Heart right ventricle (tissue), 16 donors: ENCODE measurements around the gene PAK4. TPM values are rescaled to one million over a fixed set of nuclear protein-coding genes. Genes with fewer than 3 reads are reported as not detected.

Experiments
- ATAC-seq, 8 donors: fragments of 200-7000 bp; cut with Tn5 transposase; one replicate each; pipeline ENCODE4 v1.9.1; 2020; ENCODE audit warnings: mild to moderate bottlenecking in 8 of 8, moderate library complexity in 8 of 8, moderate number of reproducible peaks in 1 of 8
- DNase-seq, 2 donors: peaks; one replicate each; pipeline ENCODE4 v3.0.0-alpha.2; 2020
- H3K27ac ChIP-seq, 10 donors: fragments of 200-600 bp; sonication (generic) in 2 of 10; one replicate each; pipeline versions ENCODE4 v1.5.0 to v1.8.0; 2020 to 2022; ENCODE audit warnings: mild to moderate bottlenecking in 3 of 10
- H3K27me3 ChIP-seq, 7 donors: fragments of 200-600 bp; one replicate each; pipeline ENCODE4 v1.8.0; 2021 to 2022; ENCODE audit warnings: mild to moderate bottlenecking in 2 of 7
- H3K36me3 ChIP-seq, 9 donors: fragments of 200-600 bp; sonication (generic) in 1 of 9; one replicate each; pipeline versions ENCODE4 v1.5.0 to v1.8.0; 2020 to 2022; ENCODE audit warnings: mild to moderate bottlenecking in 2 of 9
- H3K4me1 ChIP-seq, 9 donors: fragments of 200-600 bp; sonication (generic) in 1 of 9; one replicate each; pipeline versions ENCODE4 v1.5.0 to v1.8.0; 2020 to 2022; ENCODE audit warnings: mild to moderate bottlenecking in 4 of 9
- H3K4me3 ChIP-seq, 10 donors: fragments of 200-600 bp; sonication (generic) in 2 of 10; one replicate each; pipeline versions ENCODE4 v1.5.0 to v1.8.0; 2020 to 2022; ENCODE audit warnings: mild to moderate bottlenecking in 7 of 10, moderate library complexity in 2 of 10
- H3K9me3 ChIP-seq, 11 donors: fragments of 200-600 bp in 10 of 11; sonication (generic) in 2 of 11; one replicate each; pipeline versions ENCODE4 v1.5.0 to v1.8.0; 2013 to 2022; ENCODE audit warnings: mild to moderate bottlenecking in 2 of 11, control low read depth in 1 of 11, moderate library complexity in 1 of 11
- WGBS, 2 donors: extraction: QIAGEN DNeasy Blood & Tissue Kit; methylation state at CpG; one replicate each; pipeline ENCODE4 v1.1.7; 2013; ENCODE audit warnings: inconsistent platforms in 1 of 2; 5-methylcytosine and 5-hydroxymethylcytosine counted together
- intact Hi-C, 10 donors: fragments of 100-400 bp; cut with DNase I; formaldehyde crosslinking; loops; one replicate each; pipeline versions ENCODE4 v1.11.1 to v1.14.2; 2022
- polyA plus RNA-seq, 2 donors: library from polyadenylated mRNA; stranded (reverse); fragments of 200-250 nt; gene quantifications; one replicate each; pipeline ENCODE4 v1.2.3, GENCODE V29; 2013
- total RNA-seq, 10 donors: library from RNA; stranded (reverse); fragmentation: NEBNext Ultra II Directional in 3 of 10; extraction: Animal tissue kit (Norgen Biotek cat#: 25700) in 3 of 10; gene quantifications; one replicate each; pipeline versions ENCODE4 v1.2.1 to v1.2.4, GENCODE V29; 2021 to 2023
- TF ChIP-seq, protein P1 (sequence below), 9 donors: fragments of 200-600 bp; sonication (generic) in 2 of 9; IDR thresholded peaks; one replicate each; pipeline versions ENCODE4 v1.5.0 to v1.8.0; 2021 to 2022; ENCODE audit warnings: antibody characterized with exemption in 9 of 9, mild to moderate bottlenecking in 5 of 9, moderate library complexity in 1 of 9
- donor health status: Arrhythmogenic right ventricular cardiomyopathy.
- donor health status: ischemic (EF 13 %, LVEDD 7.1; RV severe dilation, severe dysfunction).
- donor health status: healthy with polysubstance abuse.
- donor health status: DM: no; HTN: yes; CAD: no.
- donor health status: DM: no; HTN: no; CAD: no.
- donor health status: ischemic (EF 25% LVEDD 6.9; RV normal size, moderate dysfunction).
- donor health status: ischemic (EF 25% LVEDD 5.7; RV mildly dilated, moderate dysfunction).
- donor health status: healthy.
- donor health status: DM: yes; HTN: yes; CAD: no.
- donor health status: Ischemic cardiomyopathy.
- donor health status: ischemic (EF 35%, LVEDD 5.7; RV mildly dilated, moderate dysfunction).
- donor health status: nonischemic (EF 11% LVEDD 7.7; RV severe dilation, severe dysfunction).
- donor health status: DM: yes; HTN: yes; CAD: no.
- donor health status: PGD.
- donor health status: ischemic (EF 29% LVEDD 5.4; RV normal size, mild dysfunction).
- donor health status: nonischemic (EF 23%, LVEDD 6.1; RV moderate dilation, normal function).

The PAK4 gene
- total and polyA plus RNA-seq, 12 donors, result 8.6 to 22.4 (median 16.1) TPM

DNA sequence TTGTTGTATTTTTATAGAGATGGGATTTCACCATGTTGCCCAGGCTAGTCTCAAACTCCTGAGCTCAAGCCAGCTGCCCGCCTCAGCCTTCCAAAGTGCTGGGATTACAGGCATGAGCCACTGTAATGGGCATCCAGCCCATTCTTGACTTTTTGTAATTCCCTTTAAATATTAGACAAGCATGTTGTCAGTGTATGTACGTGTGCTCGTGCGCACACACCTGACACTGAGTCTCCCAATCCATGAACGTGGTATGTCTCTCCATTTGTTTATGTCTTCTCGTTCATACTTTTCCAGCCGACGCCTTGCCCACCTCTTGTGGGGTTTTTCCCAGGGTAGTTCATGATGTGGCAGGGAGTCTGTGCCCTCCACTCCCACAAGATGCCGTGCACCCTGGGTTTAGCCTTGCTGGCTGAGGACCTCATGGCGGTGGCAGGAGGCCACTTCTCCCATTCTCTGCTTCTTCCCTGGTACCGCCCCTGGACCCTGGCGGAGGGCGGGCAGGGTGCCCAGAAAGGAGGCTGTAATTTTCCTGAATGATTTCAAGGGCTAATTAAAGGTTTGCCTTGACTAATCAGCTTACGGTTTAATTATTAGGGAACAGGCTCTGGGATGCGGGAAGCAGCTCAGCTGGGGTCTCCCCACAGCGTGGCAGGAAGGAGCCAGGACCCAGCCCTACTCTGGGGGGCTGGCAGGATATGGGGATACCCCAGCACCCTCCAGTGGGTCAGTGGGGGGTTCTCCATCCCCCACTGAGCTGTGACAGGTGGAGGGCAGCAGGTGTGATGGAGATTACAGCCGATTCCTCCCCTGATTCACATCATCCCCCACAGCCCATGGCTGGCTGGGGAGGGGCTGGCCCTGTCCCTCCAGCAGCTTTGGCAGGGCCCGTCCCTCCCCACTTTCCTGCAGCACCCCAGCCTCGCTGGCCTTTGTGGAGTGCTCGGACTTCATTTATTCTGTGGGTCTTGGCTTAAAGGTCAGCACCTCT lies 12.9 kb downstream of the PAK4 start:
- H3K27ac ChIP-seq, result peak overlapping the region in 1 of 10 donors; percentile 1
- no peak overlapping the region for H3K4me3 ChIP-seq
- TF ChIP-seq, protein P1, sequence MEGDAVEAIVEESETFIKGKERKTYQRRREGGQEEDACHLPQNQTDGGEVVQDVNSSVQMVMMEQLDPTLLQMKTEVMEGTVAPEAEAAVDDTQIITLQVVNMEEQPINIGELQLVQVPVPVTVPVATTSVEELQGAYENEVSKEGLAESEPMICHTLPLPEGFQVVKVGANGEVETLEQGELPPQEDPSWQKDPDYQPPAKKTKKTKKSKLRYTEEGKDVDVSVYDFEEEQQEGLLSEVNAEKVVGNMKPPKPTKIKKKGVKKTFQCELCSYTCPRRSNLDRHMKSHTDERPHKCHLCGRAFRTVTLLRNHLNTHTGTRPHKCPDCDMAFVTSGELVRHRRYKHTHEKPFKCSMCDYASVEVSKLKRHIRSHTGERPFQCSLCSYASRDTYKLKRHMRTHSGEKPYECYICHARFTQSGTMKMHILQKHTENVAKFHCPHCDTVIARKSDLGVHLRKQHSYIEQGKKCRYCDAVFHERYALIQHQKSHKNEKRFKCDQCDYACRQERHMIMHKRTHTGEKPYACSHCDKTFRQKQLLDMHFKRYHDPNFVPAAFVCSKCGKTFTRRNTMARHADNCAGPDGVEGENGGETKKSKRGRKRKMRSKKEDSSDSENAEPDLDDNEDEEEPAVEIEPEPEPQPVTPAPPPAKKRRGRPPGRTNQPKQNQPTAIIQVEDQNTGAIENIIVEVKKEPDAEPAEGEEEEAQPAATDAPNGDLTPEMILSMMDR (IDR thresholded peaks at IDR 0.05), result no peak
- H3K4me1 ChIP-seq, result peaks cover 9 to 39% (median 24%) of the 10 kb centered on the region in 9 donors
- H3K9me3 ChIP-seq, result no peaks in the 10 kb centered on the region
- H3K27me3 ChIP-seq, result no peaks in the 10 kb centered on the region
- ATAC-seq (peak in 2 of 8 donors; percentile 6 to 25), DNase-seq (no peak)
- intact Hi-C loops, result no loop called here
- WGBS, 2 donors, result 90 to 91% methylated on average over 20 of the region's 20 CpGs
- no peaks in the 10 kb centered on the region for H3K36me3 ChIP-seq

DNA sequence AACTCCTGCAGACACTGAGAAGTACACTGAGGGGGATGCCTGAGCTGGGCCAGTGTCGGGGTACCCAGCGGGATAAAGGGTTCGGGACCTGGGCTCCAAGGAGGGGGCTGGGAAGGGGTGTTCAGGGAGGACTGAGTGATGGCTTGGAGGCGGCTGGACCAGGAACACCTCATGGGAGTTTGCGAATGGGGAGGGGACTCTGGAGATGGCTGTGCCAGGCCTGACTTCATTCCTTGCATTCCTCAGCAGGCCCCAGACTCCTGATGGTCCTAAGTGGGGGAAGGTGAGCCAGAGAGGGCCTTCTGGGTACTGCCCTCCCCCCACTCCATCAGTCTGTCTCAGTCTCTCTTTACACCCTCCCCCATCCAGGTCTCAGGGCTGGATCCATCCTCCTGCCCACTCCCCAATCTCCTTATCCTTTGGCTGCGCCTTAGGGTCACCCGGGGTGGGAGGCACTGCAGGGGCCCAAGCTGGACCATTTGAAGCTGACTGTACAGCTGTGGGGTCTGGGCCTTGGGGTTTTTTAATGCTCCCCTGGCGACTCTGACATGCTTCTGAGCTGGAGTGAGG lies 13.8 kb downstream of the PAK4 start:
- H3K27ac ChIP-seq, result peak overlapping the region in 2 of 10 donors; percentile 1 to 35
- peak in 2 of 8 donors; percentile 21 to 24 for ATAC-seq
- no peak for DNase-seq
- H3K36me3 ChIP-seq, result no peaks in the 10 kb centered on the region
- WGBS, 2 donors, result 59 to 67% methylated on average over 8 of the region's 8 CpGs
- TF ChIP-seq, protein P1 (IDR thresholded peaks at IDR 0.05), result no peak
- H3K4me3 ChIP-seq, result no peak overlapping the region
- no peaks in the 10 kb centered on the region for H3K9me3 ChIP-seq
- H3K27me3 ChIP-seq, result no peaks in the 10 kb centered on the region
- intact Hi-C loops, result no loop called here
- peaks cover 12 to 38% (median 28%) of the 10 kb centered on the region in 9 donors for H3K4me1 ChIP-seq

DNA sequence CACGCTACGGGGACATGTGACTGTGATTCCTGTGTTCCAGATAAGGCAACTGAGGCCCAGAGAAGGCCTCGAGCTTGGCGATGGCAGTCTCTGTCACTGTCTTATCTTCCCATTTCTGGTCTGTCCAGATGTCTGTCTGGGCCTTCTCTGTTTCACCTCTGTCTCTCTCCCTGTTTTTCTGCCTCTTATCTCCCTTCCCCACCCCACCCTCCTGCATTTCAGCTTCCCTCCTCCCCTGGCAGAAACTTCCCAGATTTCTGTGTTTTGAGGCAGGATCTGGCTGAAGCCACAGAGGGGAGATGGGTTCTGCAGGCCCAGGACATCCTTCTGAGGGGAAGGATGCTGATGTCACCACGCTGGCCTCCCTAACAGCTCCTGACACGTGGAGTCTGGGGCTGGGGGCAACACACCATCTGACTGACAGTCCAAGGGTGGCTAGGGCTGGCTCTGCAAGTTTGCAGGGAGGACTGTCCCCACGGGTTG lies 14.4 kb downstream of the PAK4 start:
- intact Hi-C loops, result no loop called here
- Histone ChIP-seq H3K4me3 (no peak overlapping the region), H3K4me1 (peaks cover 13 to 44% (median 34%) of the 10 kb centered on the region in 9 donors), H3K27ac (peak overlapping the region in 2 of 10 donors; percentile 1 to 35), H3K9me3 (no peaks in the 10 kb centered on the region), H3K36me3 (no peaks in the 10 kb centered on the region), H3K27me3 (no peaks in the 10 kb centered on the region)
- TF ChIP-seq, protein P1 (IDR thresholded peaks at IDR 0.05), result no peak
- DNase-seq, result no peak
- no peak for ATAC-seq
- 23 to 33% methylated on average over 7 of the region's 7 CpGs for WGBS, 2 donors

DNA sequence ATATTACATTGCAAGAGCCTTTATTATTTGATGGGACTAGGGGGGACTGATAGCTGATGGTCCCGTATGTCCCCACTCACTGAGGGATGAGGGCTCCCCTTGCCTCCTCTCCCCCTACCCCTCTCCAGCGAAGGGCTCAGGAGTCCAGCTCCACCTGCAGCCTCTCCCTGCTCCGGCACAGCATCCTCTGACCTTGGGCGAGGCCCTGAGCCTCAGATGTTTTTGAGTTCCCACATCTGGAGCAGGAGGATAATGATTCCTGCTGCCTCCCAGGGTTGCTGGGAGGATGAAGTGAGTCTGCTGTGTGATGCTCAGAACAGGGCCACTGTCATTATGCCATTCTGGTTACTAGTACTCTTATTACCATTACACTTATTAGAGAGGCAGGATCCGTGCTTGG lies 15.0 kb downstream of the PAK4 start:
- no peak for ATAC-seq
- TF ChIP-seq, protein P1 (IDR thresholded peaks at IDR 0.05), result no peak
- intact Hi-C loops, result no loop called here
- Histone ChIP-seq H3K4me1 (peaks cover 13 to 50% (median 40%) of the 10 kb centered on the region in 9 donors), H3K27ac (no peak overlapping the region), H3K9me3 (no peaks in the 10 kb centered on the region), H3K36me3 (no peaks in the 10 kb centered on the region), H3K4me3 (no peak overlapping the region), H3K27me3 (no peaks in the 10 kb centered on the region)
- 70 to 87% methylated on average over 5 of the region's 5 CpGs for WGBS, 2 donors
- DNase-seq, result no peak
